Measurements from ENCODE around the gene CEACAM16. TPM values are rescaled to one million over a fixed set of nuclear protein-coding genes. Genes with fewer than 3 reads are reported as not detected.
A peak's percentile ranks its signal among the peaks of the same experiment; 100 is the strongest.

Gene CEACAM16
- total RNA-seq, 1 experiment from 2014 or later: not detected

- no peak overlapping the region for H3K27ac ChIP-seq (ENCODE audit: low read length)
- intact Hi-C loops (cut with micrococcal nuclease): no loop called here
Measured at GRCh38 chr19:44675521-44675920, 23.4 kb upstream of the CEACAM16 start.

GRCh38 chr19:44677019-44677811 is 21.7 kb upstream of the CEACAM16 start:
- intact Hi-C loops (cut with micrococcal nuclease): no loop called here
- Histone ChIP-seq H3K4me2 (ENCODE audit: low read length) (peak overlapping the region; percentile 48; the same call in 1 of the 2 replicates), H3K9me2 (replicated peaks; ENCODE audit: low read length) (no peaks in the 10 kb centered on the region), H2AFZ (ENCODE audit: low read length) (0 out of 2 replicates have a peak overlapping the region, but pooled peaks have one; percentile 34), H3K27me3 (ENCODE audit: low read length) (no peaks in the 10 kb centered on the region), H3K36me3 (ENCODE audit: low read depth, low read length) (no peaks in the 10 kb centered on the region), H3K9me3 (ENCODE audit: low read length) (no peaks in the 10 kb centered on the region), H3K9ac (ENCODE audit: low read length) (no peak overlapping the region), H3F3A (ENCODE audit: low read length, unreplicated experiment) (no peaks in the 10 kb centered on the region), H4K20me1 (ENCODE audit: low read length) (no peaks in the 10 kb centered on the region), H3K4me1 (ENCODE audit: insufficient read depth, low read length) (peaks cover 12% of the 10 kb centered on the region; the same call in 1 of the 2 replicates), H3K79me2 (ENCODE audit: low read length) (no peaks in the 10 kb centered on the region), H3K27ac (ENCODE audit: low read length) (no peak overlapping the region), H3K4me3 (ENCODE audit: low read length) (no peak overlapping the region)
- no peak for ATAC-seq
- ChIA-PET POLR2A (ENCODE audit: unreplicated experiment) (interaction anchor here (0.5 kb wide), 1 partner anchor 115 kb away, joined by 4 read pairs; no protein-coding TSS in a partner anchor), CTCF (no interaction called here)
- TF ChIP-seq EZH2phosphoT487 (IDR thresholded peaks at IDR 0.05; ENCODE audit: borderline replicate concordance, low read length) (no peak), EZH2 (IDR thresholded peaks at IDR 0.05; ENCODE audit: low read length, unreplicated experiment) (no peak), CTCF (conservative IDR thresholded peaks at IDR 0.05; ENCODE audit: low read depth, low read length) (no peak)
- DNase-seq: peak; percentile 55
- no TSS peak for BruUV-seq (replicated peaks)

More at GRCh38 chr19:44675521-44675920, 23.4 kb upstream of the CEACAM16 start:
- Histone ChIP-seq H3K4me3 (ENCODE audit: low read length) (no peak overlapping the region), H3K9me2 (replicated peaks; ENCODE audit: low read length) (no peaks in the 10 kb centered on the region), H3K27me3 (ENCODE audit: low read length) (no peaks in the 10 kb centered on the region), H3K4me2 (ENCODE audit: low read length) (no peak overlapping the region), H3K79me2 (ENCODE audit: low read length) (no peaks in the 10 kb centered on the region), H4K20me1 (ENCODE audit: low read length) (no peaks in the 10 kb centered on the region), H2AFZ (ENCODE audit: low read length) (no peak overlapping the region), H3K9me3 (ENCODE audit: low read length) (no peaks in the 10 kb centered on the region), H3K36me3 (ENCODE audit: low read depth, low read length) (no peaks in the 10 kb centered on the region), H3K9ac (ENCODE audit: low read length) (no peak overlapping the region), H3K4me1 (ENCODE audit: insufficient read depth, low read length) (peaks cover 17% of the 10 kb centered on the region), H3F3A (ENCODE audit: low read length, unreplicated experiment) (no peaks in the 10 kb centered on the region)
- no peak for DNase-seq
- ATAC-seq: no peak
- ChIA-PET CTCF (no interaction called here), POLR2A (ENCODE audit: unreplicated experiment) (no interaction called here)
- no peak for TF ChIP-seq EZH2 (IDR thresholded peaks at IDR 0.05; ENCODE audit: low read length, unreplicated experiment)
- no peak for TF ChIP-seq EZH2phosphoT487 (IDR thresholded peaks at IDR 0.05; ENCODE audit: borderline replicate concordance, low read length)
- no peak for TF ChIP-seq CTCF (conservative IDR thresholded peaks at IDR 0.05; ENCODE audit: low read depth, low read length)
- no TSS peak for BruUV-seq (replicated peaks)

- no peaks in the 10 kb centered on the region for H4K20me1 ChIP-seq (ENCODE audit: low read length)
- intact Hi-C loops (cut with micrococcal nuclease): no loop called here
- no peak overlapping the region for H3K4me2 ChIP-seq (ENCODE audit: low read length)
- DNase-seq: no peak
- H3K27me3 ChIP-seq (ENCODE audit: low read length): no peaks in the 10 kb centered on the region
- H3K4me3 ChIP-seq (ENCODE audit: low read length): no peak overlapping the region
- no TSS peak for BruUV-seq (replicated peaks)
- no peak overlapping the region for H2AFZ ChIP-seq (ENCODE audit: low read length)
- no peak for ATAC-seq
- H3K9me2 ChIP-seq (replicated peaks; ENCODE audit: low read length): no peaks in the 10 kb centered on the region
- CTCF ChIA-PET: no interaction called here
- H3K9ac ChIP-seq (ENCODE audit: low read length): no peak overlapping the region
- no peaks in the 10 kb centered on the region for H3K79me2 ChIP-seq (ENCODE audit: low read length)
- POLR2A ChIA-PET (ENCODE audit: unreplicated experiment): no interaction called here
- H3K9me3 ChIP-seq (ENCODE audit: low read length): no peaks in the 10 kb centered on the region
- H3K4me1 ChIP-seq (ENCODE audit: insufficient read depth, low read length): peaks cover 21% of the 10 kb centered on the region
- TF ChIP-seq EZH2phosphoT487 (IDR thresholded peaks at IDR 0.05; ENCODE audit: borderline replicate concordance, low read length) (no peak), EZH2 (IDR thresholded peaks at IDR 0.05; ENCODE audit: low read length, unreplicated experiment) (no peak), CTCF (conservative IDR thresholded peaks at IDR 0.05; ENCODE audit: low read depth, low read length) (no peak)
- no peak overlapping the region for H3K27ac ChIP-seq (ENCODE audit: low read length)
- H3K36me3 ChIP-seq (ENCODE audit: low read depth, low read length): no peaks in the 10 kb centered on the region
- no peaks in the 10 kb centered on the region for H3F3A ChIP-seq (ENCODE audit: low read length, unreplicated experiment)
Measured at GRCh38 chr19:44680536-44680935, 18.4 kb upstream of the CEACAM16 start.

Measured in PC-3 (cell line).